Bronchial epithelial cell (primary cell): ENCODE measurements around the gene FBN1. TPM values are rescaled to one million over a fixed set of nuclear protein-coding genes. Genes with fewer than 3 reads are reported as not detected.

Experiments used
- DNase-seq: peaks from one replicate; pipeline ENCODE4 v3.0.0-alpha.2; 2010; ENCODE audit warnings: low read depth
- FAIRE-seq: peaks from 2 replicates; lab custom pipeline; 2011; peaks lifted over from hg19 to GRCh38; lab: Jason Lieb, UNC
- H3K27me3 ChIP-seq: 2 replicates; pipeline ENCODE4 v1.5.1; 2011; ENCODE audit warnings: low read length; ENCODE audit not compliant: control insufficient read depth, insufficient read depth
- H3K36me3 ChIP-seq: 2 replicates; pipeline ENCODE4 v1.5.1; 2011; ENCODE audit warnings: low read length; ENCODE audit not compliant: control insufficient read depth, insufficient read depth
- H3K4me3 ChIP-seq: 2 replicates; pipeline ENCODE4 v1.5.1; 2011; ENCODE audit warnings: mild to moderate bottlenecking, low read depth, low read length, control low read depth
- CTCF ChIP-seq: IDR thresholded peaks from 2 replicates; pipeline ENCODE4 v1.5.1; 2011; ENCODE audit warnings: mild to moderate bottlenecking, moderate library complexity, low read length, control low read depth, inconsistent platforms; ENCODE audit not compliant: insufficient read depth, severe bottlenecking
- total RNA-seq: library from RNA; depleted of rRNA; stranded (reverse); fragments of >200 nt; gene quantifications from 2 replicates; pipeline ENCODE4 v1.2.1, GENCODE V29; 2014

Gene FBN1
- total RNA-seq, 1 donor from 2014 or later: 6.3 TPM

GRCh38 chr15:48636511-48636910 lies 9.0 kb downstream of the FBN1 start:
- H3K36me3 ChIP-seq: no peaks in the 10 kb centered on the region
- H3K4me3 ChIP-seq: no peak overlapping the region
- DNase-seq (no peak), FAIRE-seq (no peak)
- no peaks in the 10 kb centered on the region for H3K27me3 ChIP-seq
- no peak for TF ChIP-seq CTCF

- Histone ChIP-seq H3K4me3 (no peak overlapping the region), H3K27me3 (no peaks in the 10 kb centered on the region), H3K36me3 (no peaks in the 10 kb centered on the region)
- no peak for DNase-seq
- TF ChIP-seq CTCF: no peak
- FAIRE-seq: no peak
Measured at GRCh38 chr15:48634893-48635292, 10.6 kb downstream of the FBN1 start.

- no peaks in the 10 kb centered on the region for H3K36me3 ChIP-seq
- DNase-seq: no peak
- no peak for FAIRE-seq
- no peak overlapping the region for H3K4me3 ChIP-seq
- TF ChIP-seq CTCF: no peak
- H3K27me3 ChIP-seq: no peaks in the 10 kb centered on the region
Measured at GRCh38 chr15:48634096-48634495, 11.4 kb downstream of the FBN1 start.

GRCh38 chr15:48632651-48633050 lies 12.9 kb downstream of the FBN1 start:
- Histone ChIP-seq H3K36me3 (no peaks in the 10 kb centered on the region), H3K27me3 (no peaks in the 10 kb centered on the region), H3K4me3 (no peak overlapping the region)
- TF ChIP-seq CTCF: no peak
- no peak for DNase-seq
- no peak for FAIRE-seq

GRCh38 chr15:48631176-48631770 lies 14.2 kb downstream of the FBN1 start:
- DNase-seq (no peak), FAIRE-seq (no peak)
- no peak for TF ChIP-seq CTCF
- Histone ChIP-seq H3K36me3 (no peaks in the 10 kb centered on the region), H3K4me3 (no peak overlapping the region), H3K27me3 (no peaks in the 10 kb centered on the region)

GRCh38 chr15:48630245-48630644 lies 15.3 kb downstream of the FBN1 start:
- no peak for TF ChIP-seq CTCF
- Histone ChIP-seq H3K4me3 (no peak overlapping the region), H3K27me3 (no peaks in the 10 kb centered on the region), H3K36me3 (no peaks in the 10 kb centered on the region)
- DNase-seq (no peak), FAIRE-seq (no peak)
